GM12878 (cell line): ENCODE data around the gene UBE3B. TPM values are rescaled to one million over a fixed set of nuclear protein-coding genes. Genes with fewer than 3 reads are reported as not detected.

Experiments used
- ATAC-seq: fragments of 200-7000 bp; cut with Tn5 transposase; 3 replicates; pipeline ENCODE4 v1.9.1; 2020; ENCODE audit warnings: mild to moderate bottlenecking, moderate library complexity
- BruUV-seq: library from RNA; stranded (reverse); fragments of 400-500 nt; replicated peaks from 2 replicates; lab custom pipeline; 2021; lab: Mats Ljungman, UMichigan
- CTCF ChIA-PET: fragments of 300-600 bp; sonication (Branson Sonifier 250); formaldehyde crosslinking; extraction: SDS; loops from one replicate; lab custom pipeline; 2021; ENCODE audit warnings: inconsistent platforms; lab: Yijun Ruan, JAX
- POLR2A ChIA-PET: fragments of 350-600 bp; formaldehyde crosslinking; extraction: SDS; loops from one replicate; lab custom pipeline; 2021; ENCODE audit warnings: inconsistent platforms; lab: Charles Lee
- RAD21 ChIA-PET: fragments of 300-600 bp; sonication (Branson Sonifier 250); formaldehyde crosslinking; loops from one replicate; lab custom pipeline; 2023; ENCODE audit warnings: antibody characterized with exemption; ENCODE audit not compliant: unreplicated experiment; lab: Charles Lee
- SMC1A ChIA-PET: fragments of 300-600 bp; sonication (Branson Sonifier 250); formaldehyde crosslinking; loops from one replicate; lab custom pipeline; 2023; ENCODE audit not compliant: unreplicated experiment, uncharacterized antibody; lab: Charles Lee
- DNase-seq: peaks from one replicate; pipeline ENCODE4 v3.0.0-alpha.2; 2011; ENCODE audit warnings: low read depth, low spot score
- FAIRE-seq: peaks from 3 replicates; lab custom pipeline; 2011; peaks lifted over from hg19 to GRCh38; lab: Jason Lieb, UNC
- H2AFZ ChIP-seq: 2 replicates; pipeline ENCODE4 v1.6.0; 2011; ENCODE audit warnings: low read depth, low read length, control low read depth; ENCODE audit not compliant: control insufficient read depth
- H3K27ac ChIP-seq: 2 replicates; pipeline ENCODE4 v1.5.1; 2011; ENCODE audit warnings: control low read depth; ENCODE audit not compliant: control insufficient read depth, insufficient read depth
- H3K27me3 ChIP-seq, 2 experiments: replicated peaks in 1 of 2; 2 replicates each; pipeline versions ENCODE4 v1.6.0 to v1.6.1; 2011; ENCODE audit warnings: low read length in 1 of 2; ENCODE audit not compliant: control insufficient read depth in 2 of 2, insufficient read depth in 2 of 2
- H3K36me3 ChIP-seq, 2 experiments: 2 replicates each; pipeline ENCODE4 v1.5.1; 2011; ENCODE audit warnings: low read length in 1 of 2; ENCODE audit not compliant: control insufficient read depth in 2 of 2, insufficient read depth in 2 of 2
- H3K4me1 ChIP-seq: 2 replicates; pipeline ENCODE4 v1.6.1; 2011; ENCODE audit warnings: mild to moderate bottlenecking, low read length, moderate library complexity, mixed read lengths; ENCODE audit not compliant: control insufficient read depth, insufficient read depth
- H3K4me2 ChIP-seq: 2 replicates; pipeline ENCODE4 v1.6.0; 2011; ENCODE audit warnings: control low read depth; ENCODE audit not compliant: control insufficient read depth, insufficient read depth
- H3K4me3 ChIP-seq: fragments of 200-600 bp; sonication (generic); 2 replicates; pipeline ENCODE4 v1.5.1; 2016
- H3K79me2 ChIP-seq: 2 replicates; pipeline ENCODE4 v1.6.0; 2011; ENCODE audit warnings: low read length; ENCODE audit not compliant: control insufficient read depth, insufficient read depth
- H3K9ac ChIP-seq: 2 replicates; pipeline ENCODE4 v1.8.0; 2011; ENCODE audit warnings: low read length, control low read depth, mixed read lengths; ENCODE audit not compliant: control insufficient read depth, insufficient read depth
- H3K9me3 ChIP-seq: replicated peaks from 3 replicates; pipeline ENCODE4 v1.5.1; 2011; ENCODE audit warnings: mild to moderate bottlenecking, low read length; ENCODE audit not compliant: control insufficient read depth, insufficient read depth
- H4K20me1 ChIP-seq: 2 replicates; pipeline ENCODE4 v1.6.0; 2011; ENCODE audit not compliant: control insufficient read depth, insufficient read depth
- ATF7 ChIP-seq: fragments of 450-650 bp; IDR thresholded peaks from 2 replicates; pipeline ENCODE4 v1.6.1; 2016; ENCODE audit warnings: low read depth, mild to moderate bottlenecking
- CHD2 ChIP-seq: IDR thresholded peaks from 2 replicates; pipeline ENCODE4 v1.6.1; 2011; ENCODE audit warnings: low read depth, low read length, improper control_type of control experiment, borderline replicate concordance
- FOXM1 ChIP-seq: IDR thresholded peaks from 2 replicates; pipeline ENCODE4 v1.6.1; 2012; ENCODE audit warnings: low read depth, mild to moderate bottlenecking, inconsistent platforms, low read length, moderate library complexity
- KAT2A ChIP-seq: conservative IDR thresholded peaks from 2 replicates; pipeline ENCODE4 v1.6.1; 2011; ENCODE audit warnings: low read depth, low read length; ENCODE audit not compliant: control insufficient read depth
- LARP7 ChIP-seq: fragments of 450-650 bp; IDR thresholded peaks from 2 replicates; pipeline ENCODE4 v1.6.1; 2017; ENCODE audit warnings: mild to moderate bottlenecking
- RAD51 ChIP-seq: fragments of 450-650 bp; IDR thresholded peaks from 2 replicates; pipeline ENCODE4 v1.6.1; 2016; ENCODE audit warnings: moderate library complexity, mild to moderate bottlenecking, inconsistent platforms
- RBBP5 ChIP-seq: fragments of 200-600 bp; sonication (generic); conservative IDR thresholded peaks from 2 replicates; pipeline ENCODE4 v1.6.1; 2016
- RCOR1 ChIP-seq: conservative IDR thresholded peaks from 2 replicates; pipeline ENCODE4 v1.6.1; 2012; ENCODE audit warnings: low read depth, low read length, improper control_type of control experiment
- SUPT20H ChIP-seq: IDR thresholded peaks from 2 replicates; pipeline ENCODE4 v1.6.1; 2011; ENCODE audit warnings: low read depth, mild to moderate bottlenecking, low read length, moderate library complexity, borderline replicate concordance; ENCODE audit not compliant: control insufficient read depth
- TCF7 ChIP-seq: IDR thresholded peaks from 2 replicates; pipeline ENCODE4 v1.6.1; 2014; ENCODE audit warnings: antibody characterized with exemption, borderline replicate concordance
- WGBS: methylation state at CpG from one replicate; pipeline ENCODE4 v1.1.6; 2016; ENCODE audit warnings: low lambda C conversion rate; ENCODE audit not compliant: insufficient replicate concordance, insufficient coverage; ENCODE audit errors: missing lambda C conversion rate; 5-methylcytosine and 5-hydroxymethylcytosine counted together
- in situ Hi-C: fragments of 300-500 bp; cut with MboI; formaldehyde crosslinking; loops from 9 replicates; pipeline ENCODE4 v1.14.3; 2018; ENCODE audit warnings: mixed read lengths
- intact Hi-C: fragments of 100-400 bp; cut with micrococcal nuclease; formaldehyde crosslinking; loops from one replicate; pipeline ENCODE4 v1.14.2; 2022; ENCODE audit not compliant: unreplicated experiment
- polyA plus RNA-seq, 11 experiments: library from polyadenylated mRNA; depleted of rRNA in 4 of 11; unstranded in 6 of 11; stranded (reverse) in 5 of 11; fragments of >200 nt; fragmentation: Nextera tagmentation in 4 of 11; fragmentation: Illumina TruSeq in 1 of 11; extraction: Ambion mirVana in 4 of 11; extraction: Trizol in 1 of 11; gene quantifications; 1 replicate in 1 of 11; 2 replicates in 10 of 11; pipeline versions ENCODE4 v1.2.1 to v1.2.3, GENCODE V29; 2011 to 2016; ENCODE audit warnings: inconsistent platforms in 2 of 11, missing spikeins in 2 of 11, low read depth in 1 of 11
- total RNA-seq, 4 experiments: library from RNA; depleted of rRNA in 3 of 4; stranded (reverse); fragments of >200 nt in 3 of 4; fragmentation: Illumina TruSeq in 1 of 4; extraction: Trizol in 1 of 4; gene quantifications; 2 replicates each; pipeline versions ENCODE4 v1.2.1 to v1.2.3, GENCODE V29; 2013 to 2021
- TF ChIP-seq, protein P1 (sequence below): fragments of 450-650 bp; IDR thresholded peaks from 2 replicates; pipeline ENCODE4 v1.6.1; 2016; ENCODE audit warnings: mild to moderate bottlenecking
- TF ChIP-seq, protein P2 (sequence below): IDR thresholded peaks from 2 replicates; pipeline ENCODE4 v1.6.1; 2011; ENCODE audit warnings: low read depth, mild to moderate bottlenecking, low read length, moderate library complexity, borderline replicate concordance; ENCODE audit errors: extremely low read depth
- TF ChIP-seq, protein P3 (sequence below): fragments of 450-650 bp; formaldehyde crosslinking; IDR thresholded peaks from 2 replicates; pipeline ENCODE4 v1.4.0; 2022; ENCODE audit warnings: mild to moderate bottlenecking, moderate library complexity
- TF ChIP-seq, protein P4 (sequence below): fragments of 450-650 bp; IDR thresholded peaks from 2 replicates; pipeline ENCODE4 v1.6.1; 2017; ENCODE audit warnings: low read depth, mild to moderate bottlenecking, moderate library complexity

Gene UBE3B
- total and polyA plus RNA-seq, 10 of the 15 experiments (the other 5 are each of a cell fraction or from before 2014, with no cell fraction given), result 7.4 to 25.3 (median 17.1) TPM

DNA sequence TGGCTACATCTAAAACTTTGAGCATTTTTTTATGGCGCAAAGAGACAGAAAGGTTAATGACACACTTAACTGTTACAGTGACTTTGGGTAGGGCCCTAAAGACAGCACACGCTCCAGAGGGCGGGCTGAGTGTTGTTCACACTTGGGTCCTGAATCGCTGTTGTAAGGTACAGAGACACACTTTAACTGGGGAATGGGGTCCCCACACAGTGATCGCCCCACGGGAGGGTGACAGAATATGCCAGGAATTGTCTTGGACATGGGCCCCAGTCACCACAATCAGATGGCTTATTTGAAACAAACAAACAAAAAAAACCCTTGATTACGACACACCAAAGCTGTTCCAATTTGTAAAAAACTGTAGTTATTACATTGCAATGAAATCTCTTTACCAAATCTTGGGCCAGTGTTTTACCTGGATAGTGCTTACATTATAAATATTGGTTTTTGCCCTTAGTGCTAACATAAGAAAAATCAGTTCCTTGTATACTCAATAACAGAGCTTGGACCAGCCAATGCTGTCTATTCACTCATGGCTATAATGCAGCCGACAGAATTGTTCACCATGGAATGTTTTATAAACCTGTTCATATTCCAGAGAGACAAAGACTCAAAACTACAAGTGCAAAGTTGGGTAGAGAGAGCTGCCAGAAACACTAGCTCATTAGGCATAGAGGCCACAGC is 28.6 kb upstream of the UBE3B start (continued):
- TF ChIP-seq, protein P1, sequence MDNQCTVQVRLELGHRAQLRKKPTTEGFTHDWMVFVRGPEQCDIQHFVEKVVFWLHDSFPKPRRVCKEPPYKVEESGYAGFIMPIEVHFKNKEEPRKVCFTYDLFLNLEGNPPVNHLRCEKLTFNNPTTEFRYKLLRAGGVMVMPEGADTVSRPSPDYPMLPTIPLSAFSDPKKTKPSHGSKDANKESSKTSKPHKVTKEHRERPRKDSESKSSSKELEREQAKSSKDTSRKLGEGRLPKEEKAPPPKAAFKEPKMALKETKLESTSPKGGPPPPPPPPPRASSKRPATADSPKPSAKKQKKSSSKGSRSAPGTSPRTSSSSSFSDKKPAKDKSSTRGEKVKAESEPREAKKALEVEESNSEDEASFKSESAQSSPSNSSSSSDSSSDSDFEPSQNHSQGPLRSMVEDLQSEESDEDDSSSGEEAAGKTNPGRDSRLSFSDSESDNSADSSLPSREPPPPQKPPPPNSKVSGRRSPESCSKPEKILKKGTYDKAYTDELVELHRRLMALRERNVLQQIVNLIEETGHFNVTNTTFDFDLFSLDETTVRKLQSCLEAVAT, result no peak

DNA sequence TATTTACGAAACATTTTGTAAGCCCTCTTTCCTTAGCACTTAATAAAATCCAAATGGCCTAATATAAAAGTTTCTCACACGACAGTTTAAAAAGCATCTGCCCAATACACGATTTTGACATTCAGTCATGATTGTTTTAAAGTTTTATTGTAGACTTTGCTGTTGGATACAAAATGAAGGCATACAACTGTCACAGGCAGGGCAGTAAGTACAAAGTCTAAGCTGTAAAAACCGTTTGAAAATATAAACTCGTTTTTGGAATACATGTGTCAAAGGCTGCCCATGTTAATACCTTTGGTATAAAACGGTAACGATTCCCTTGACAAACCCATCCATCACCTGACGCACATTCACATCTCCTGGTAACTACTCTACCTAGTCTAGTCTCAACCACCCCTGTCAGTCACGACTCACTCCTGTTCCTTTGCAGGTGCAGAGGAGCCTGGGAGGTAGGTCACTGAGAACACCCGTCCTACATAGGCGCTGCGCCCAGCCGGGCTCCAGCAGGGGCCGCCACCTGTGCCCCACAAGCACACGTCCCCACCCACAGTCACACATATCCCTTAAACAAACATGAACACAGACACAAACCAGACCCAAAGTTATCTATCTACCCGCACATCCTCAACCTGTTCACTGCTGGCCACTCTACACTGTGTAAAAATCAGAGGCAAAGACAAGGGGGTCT is 27.4 kb upstream of the UBE3B start:
- Histone ChIP-seq H2AFZ (no peak overlapping the region), H3K9ac (no peak overlapping the region), H3K4me1 (no peaks in the 10 kb centered on the region), H3K4me2 (no peak overlapping the region), H4K20me1 (no peaks in the 10 kb centered on the region), H3K4me3 (no peak overlapping the region), H3K36me3 (peaks cover 18 to 27% of the 10 kb centered on the region in 2 experiments), H3K27ac (no peak overlapping the region), H3K27me3 (no peaks in the 10 kb centered on the region), H3K9me3 (no peaks in the 10 kb centered on the region), H3K79me2 (no peaks in the 10 kb centered on the region)
- ChIA-PET POLR2A (no interaction called here), CTCF (interaction anchor here (1.0 to 1.3 kb wide), 2 partner anchors 15 to 21 kb away, joined by 3 to 4 read pairs; no protein-coding TSS in a partner anchor), SMC1A (no interaction called here), RAD21 (no interaction called here)
- ATAC-seq, result no peak
- FAIRE-seq, result no peak
- in situ Hi-C loops (no loop called here), intact Hi-C loops (no loop called here)
- DNase-seq, result no peak
- WGBS, result 96% methylated on average over 15 of the region's 16 CpGs
- no TSS peak for BruUV-seq
- TF ChIP-seq, protein P2, sequence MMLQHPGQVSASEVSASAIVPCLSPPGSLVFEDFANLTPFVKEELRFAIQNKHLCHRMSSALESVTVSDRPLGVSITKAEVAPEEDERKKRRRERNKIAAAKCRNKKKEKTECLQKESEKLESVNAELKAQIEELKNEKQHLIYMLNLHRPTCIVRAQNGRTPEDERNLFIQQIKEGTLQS, result no peak
- no peak for TF ChIP-seq FOXM1
- TF ChIP-seq, protein P3, sequence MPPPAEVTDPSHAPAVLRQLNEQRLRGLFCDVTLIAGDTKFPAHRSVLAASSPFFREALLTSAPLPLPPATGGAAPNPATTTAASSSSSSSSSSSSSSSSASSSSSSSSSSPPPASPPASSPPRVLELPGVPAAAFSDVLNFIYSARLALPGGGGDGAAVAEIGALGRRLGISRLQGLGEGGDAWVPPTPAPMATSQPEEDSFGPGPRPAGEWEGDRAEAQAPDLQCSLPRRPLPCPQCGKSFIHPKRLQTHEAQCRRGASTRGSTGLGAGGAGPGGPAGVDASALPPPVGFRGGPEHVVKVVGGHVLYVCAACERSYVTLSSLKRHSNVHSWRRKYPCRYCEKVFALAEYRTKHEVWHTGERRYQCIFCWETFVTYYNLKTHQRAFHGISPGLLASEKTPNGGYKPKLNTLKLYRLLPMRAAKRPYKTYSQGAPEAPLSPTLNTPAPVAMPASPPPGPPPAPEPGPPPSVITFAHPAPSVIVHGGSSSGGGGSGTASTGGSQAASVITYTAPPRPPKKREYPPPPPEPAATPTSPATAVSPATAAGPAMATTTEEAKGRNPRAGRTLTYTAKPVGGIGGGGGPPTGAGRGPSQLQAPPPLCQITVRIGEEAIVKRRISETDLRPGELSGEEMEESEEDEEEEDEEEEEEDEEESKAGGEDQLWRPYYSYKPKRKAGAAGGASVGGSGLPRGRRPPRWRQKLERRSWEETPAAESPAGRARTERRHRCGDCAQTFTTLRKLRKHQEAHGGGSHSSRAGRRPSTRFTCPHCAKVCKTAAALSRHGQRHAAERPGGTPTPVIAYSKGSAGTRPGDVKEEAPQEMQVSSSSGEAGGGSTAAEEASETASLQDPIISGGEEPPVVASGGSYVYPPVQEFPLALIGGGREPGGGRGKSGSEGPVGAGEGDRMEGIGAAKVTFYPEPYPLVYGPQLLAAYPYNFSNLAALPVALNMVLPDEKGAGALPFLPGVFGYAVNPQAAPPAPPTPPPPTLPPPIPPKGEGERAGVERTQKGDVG (CRISPR knock-in tag), result no peak
- TF ChIP-seq CHD2, result no peak
- no peak for TF ChIP-seq TCF7
- no peak for TF ChIP-seq RCOR1
- no peak for TF ChIP-seq RAD51
- no peak for TF ChIP-seq LARP7
- no peak for TF ChIP-seq RBBP5
- no peak for TF ChIP-seq KAT2A
- TF ChIP-seq SUPT20H, result no peak
- TF ChIP-seq, protein P4, sequence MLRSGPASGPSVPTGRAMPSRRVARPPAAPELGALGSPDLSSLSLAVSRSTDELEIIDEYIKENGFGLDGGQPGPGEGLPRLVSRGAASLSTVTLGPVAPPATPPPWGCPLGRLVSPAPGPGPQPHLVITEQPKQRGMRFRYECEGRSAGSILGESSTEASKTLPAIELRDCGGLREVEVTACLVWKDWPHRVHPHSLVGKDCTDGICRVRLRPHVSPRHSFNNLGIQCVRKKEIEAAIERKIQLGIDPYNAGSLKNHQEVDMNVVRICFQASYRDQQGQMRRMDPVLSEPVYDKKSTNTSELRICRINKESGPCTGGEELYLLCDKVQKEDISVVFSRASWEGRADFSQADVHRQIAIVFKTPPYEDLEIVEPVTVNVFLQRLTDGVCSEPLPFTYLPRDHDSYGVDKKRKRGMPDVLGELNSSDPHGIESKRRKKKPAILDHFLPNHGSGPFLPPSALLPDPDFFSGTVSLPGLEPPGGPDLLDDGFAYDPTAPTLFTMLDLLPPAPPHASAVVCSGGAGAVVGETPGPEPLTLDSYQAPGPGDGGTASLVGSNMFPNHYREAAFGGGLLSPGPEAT, result no peak
- no peak for TF ChIP-seq ATF7
